HFFc6 (cell line): Measurements from ENCODE around the gene TCF25. TPM values are rescaled to one million over a fixed set of nuclear protein-coding genes. Genes with fewer than 3 reads are reported as not detected.

Experiments
- DNase-seq: peaks from one replicate; pipeline ENCODE4 v3.0.0-alpha.2; 2018
- H3K27ac Mint-ChIP-seq: 2 replicates; pipeline ENCODE4 v1.8.0; 2020; ENCODE audit warnings: mild to moderate bottlenecking, mixed read lengths
- H3K27me3 Mint-ChIP-seq: 2 replicates; pipeline ENCODE4 v1.8.0; 2021; ENCODE audit warnings: mild to moderate bottlenecking, moderate library complexity, mixed read lengths; ENCODE audit not compliant: insufficient read depth
- H3K36me3 Mint-ChIP-seq: 2 replicates; pipeline ENCODE4 v1.8.0; 2021; ENCODE audit warnings: low read depth, mixed read lengths
- H3K4me1 Mint-ChIP-seq: 2 replicates; pipeline ENCODE4 v1.8.0; 2020; ENCODE audit warnings: low read depth, mixed read lengths
- H3K4me3 Mint-ChIP-seq: 2 replicates; pipeline ENCODE4 v1.8.0; 2020; ENCODE audit warnings: mild to moderate bottlenecking, moderate library complexity, mixed read lengths
- H3K9me3 Mint-ChIP-seq: 2 replicates; pipeline ENCODE4 v1.8.0; 2020; ENCODE audit warnings: mild to moderate bottlenecking, mixed read lengths
- CTCF ChIP-seq: fragments of 200-600 bp; sonication (generic); IDR thresholded peaks from 2 replicates; pipeline ENCODE4 v1.5.0; 2021; ENCODE audit warnings: antibody characterized with exemption, mild to moderate bottlenecking
- total RNA-seq, 6 experiments: library from RNA; stranded (reverse); fragmentation: NEBNext Ultra II Directional; extraction: Animal tissue kit (Norgen Biotek cat#: 25700); gene quantifications; 2 replicates in 1 of 6; 3 replicates in 5 of 6; pipeline ENCODE4 v1.2.3, GENCODE V29; 2021

TCF25 gene
- total RNA-seq, 6 experiments from 2014 or later, result 157 to 202 (median 170) TPM

- no peak for DNase-seq
- H3K36me3 Mint-ChIP-seq, result no peaks in the 10 kb centered on the region
- no peak overlapping the region for H3K4me3 Mint-ChIP-seq
- H3K4me1 Mint-ChIP-seq, result no peaks in the 10 kb centered on the region
- H3K9me3 Mint-ChIP-seq, result no peaks in the 10 kb centered on the region
- H3K27ac Mint-ChIP-seq, result no peak overlapping the region
- H3K27me3 Mint-ChIP-seq, result peaks cover 5% of the 10 kb centered on the region
- TF ChIP-seq CTCF, result no peak
Measured at GRCh38 chr16:89855301-89855945, 18.0 kb upstream of the TCF25 start.

- Mint-ChIP-seq H3K9me3 (no peaks in the 10 kb centered on the region), H3K4me1 (no peaks in the 10 kb centered on the region), H3K27ac (no peak overlapping the region), H3K27me3 (peaks cover 6% of the 10 kb centered on the region), H3K4me3 (no peak overlapping the region), H3K36me3 (no peaks in the 10 kb centered on the region)
- TF ChIP-seq CTCF, result no peak
- DNase-seq, result no peak
Measured at GRCh38 chr16:89855986-89856385, 17.4 kb upstream of the TCF25 start.

- Mint-ChIP-seq H3K9me3 (no peaks in the 10 kb centered on the region), H3K27ac (no peak overlapping the region), H3K36me3 (no peaks in the 10 kb centered on the region), H3K4me1 (peaks cover 12% of the 10 kb centered on the region), H3K4me3 (no peak overlapping the region), H3K27me3 (peaks cover 5% of the 10 kb centered on the region)
- no peak for DNase-seq
- no peak for TF ChIP-seq CTCF
Measured at GRCh38 chr16:89858973-89859614, 14.3 kb upstream of the TCF25 start.

DNA sequence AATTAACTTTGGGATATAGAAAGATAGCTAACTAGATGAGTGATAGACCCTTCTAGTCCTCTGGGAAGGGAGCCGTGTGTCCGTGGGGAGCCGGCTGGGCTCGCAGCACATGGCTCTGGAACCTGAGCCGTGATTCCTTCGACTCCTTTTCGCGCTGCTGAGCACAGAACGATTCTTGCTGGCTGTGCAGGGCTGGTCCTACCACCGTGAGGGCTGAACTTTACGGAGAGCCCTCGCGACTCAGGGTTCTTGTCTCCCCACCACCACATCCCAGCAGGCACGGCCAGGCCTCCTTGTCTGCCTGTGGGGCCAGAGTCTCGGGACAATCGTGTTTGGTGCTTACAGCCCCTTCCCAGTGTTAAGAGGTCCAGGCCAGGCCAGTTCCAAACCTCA is 13.8 kb upstream of the TCF25 start:
- TF ChIP-seq CTCF, result no peak

GRCh38 chr16:89860747-89861304 is 12.6 kb upstream of the TCF25 start:
- TF ChIP-seq CTCF, result peak; percentile 97

More for the DNA sequence above, 13.8 kb upstream of the TCF25 start:
- peaks cover 5% of the 10 kb centered on the region for H3K27me3 Mint-ChIP-seq
- peaks cover 18% of the 10 kb centered on the region for H3K4me1 Mint-ChIP-seq
- no peak overlapping the region for H3K4me3 Mint-ChIP-seq
- DNase-seq, result no peak
- no peak overlapping the region for H3K27ac Mint-ChIP-seq
- H3K36me3 Mint-ChIP-seq, result no peaks in the 10 kb centered on the region
- no peaks in the 10 kb centered on the region for H3K9me3 Mint-ChIP-seq

More at GRCh38 chr16:89860747-89861304, 12.6 kb upstream of the TCF25 start:
- H3K4me3 Mint-ChIP-seq, result no peak overlapping the region
- no peaks in the 10 kb centered on the region for H3K9me3 Mint-ChIP-seq
- H3K36me3 Mint-ChIP-seq, result no peaks in the 10 kb centered on the region
- H3K27me3 Mint-ChIP-seq, result peaks cover 5% of the 10 kb centered on the region
- H3K27ac Mint-ChIP-seq, result no peak overlapping the region
- peak; percentile 20 for DNase-seq
- peaks cover 25% of the 10 kb centered on the region for H3K4me1 Mint-ChIP-seq
